GM12874 (cell line): Measurements from ENCODE around the gene ANKMY2.

ENCODE experiments used
- TF ChIP-seq, protein P1 (sequence below): IDR thresholded peaks from 2 replicates; pipeline ENCODE4 v1.5.1; 2011; ENCODE audit warnings: low read depth, mild to moderate bottlenecking, control low read depth, low read length, moderate library complexity; ENCODE audit not compliant: insufficient read depth

ANKMY2 gene

DNA sequence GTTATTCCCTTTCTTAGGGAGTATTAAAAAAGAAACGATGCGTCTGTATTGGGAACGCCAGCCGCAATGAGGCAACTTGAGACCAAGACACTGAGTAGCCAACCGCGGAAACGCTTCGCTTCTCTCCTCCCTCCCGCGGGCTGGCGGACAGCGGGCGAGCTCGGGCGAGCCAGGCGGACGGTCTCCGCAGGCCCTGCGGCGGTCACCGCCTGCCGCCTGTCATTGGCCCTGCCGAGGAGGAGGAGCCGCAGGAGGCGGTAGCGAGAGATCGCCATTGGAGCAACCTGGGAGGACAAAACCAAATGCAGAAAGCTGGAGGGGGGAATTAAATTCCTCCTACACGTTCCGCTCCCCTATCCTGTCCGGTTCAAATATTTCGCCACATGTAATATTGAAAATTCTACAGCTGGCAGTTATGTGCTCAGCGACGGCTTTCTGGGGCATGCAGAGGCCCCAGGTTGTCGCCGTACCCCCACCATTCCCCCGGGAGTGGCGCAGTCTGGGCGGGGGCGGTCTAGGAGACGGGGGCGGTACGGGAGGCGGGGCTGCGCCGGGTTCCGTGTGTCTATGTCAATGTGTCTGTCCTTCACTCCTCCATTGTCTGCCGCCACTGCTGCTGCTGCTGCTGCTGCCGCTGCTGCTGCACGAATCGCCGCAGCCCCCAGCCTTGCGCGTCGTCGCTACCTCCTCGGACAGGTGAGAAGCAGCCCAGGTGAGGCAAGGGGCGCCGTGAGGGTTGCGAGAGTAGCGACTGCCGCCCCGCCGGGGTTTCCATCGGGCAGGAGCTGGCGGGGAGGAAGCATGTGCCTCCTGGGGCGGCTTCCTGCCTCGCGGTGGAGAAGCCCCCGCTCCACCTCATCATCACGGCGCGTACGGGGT lies at the start of gene ANKMY2, which contains the start of gene BZW2:
Gene ANKMY2, minus strand, starts transcription at position 162 of the 879 bp plus-strand sequence. CDS start 181 bp downstream, outside the sequence.
Gene BZW2, plus strand, starts transcription at position 589 of the 879 bp plus-strand sequence. CDS start 19,263 bp downstream, outside the sequence.
- TF ChIP-seq, protein P1, sequence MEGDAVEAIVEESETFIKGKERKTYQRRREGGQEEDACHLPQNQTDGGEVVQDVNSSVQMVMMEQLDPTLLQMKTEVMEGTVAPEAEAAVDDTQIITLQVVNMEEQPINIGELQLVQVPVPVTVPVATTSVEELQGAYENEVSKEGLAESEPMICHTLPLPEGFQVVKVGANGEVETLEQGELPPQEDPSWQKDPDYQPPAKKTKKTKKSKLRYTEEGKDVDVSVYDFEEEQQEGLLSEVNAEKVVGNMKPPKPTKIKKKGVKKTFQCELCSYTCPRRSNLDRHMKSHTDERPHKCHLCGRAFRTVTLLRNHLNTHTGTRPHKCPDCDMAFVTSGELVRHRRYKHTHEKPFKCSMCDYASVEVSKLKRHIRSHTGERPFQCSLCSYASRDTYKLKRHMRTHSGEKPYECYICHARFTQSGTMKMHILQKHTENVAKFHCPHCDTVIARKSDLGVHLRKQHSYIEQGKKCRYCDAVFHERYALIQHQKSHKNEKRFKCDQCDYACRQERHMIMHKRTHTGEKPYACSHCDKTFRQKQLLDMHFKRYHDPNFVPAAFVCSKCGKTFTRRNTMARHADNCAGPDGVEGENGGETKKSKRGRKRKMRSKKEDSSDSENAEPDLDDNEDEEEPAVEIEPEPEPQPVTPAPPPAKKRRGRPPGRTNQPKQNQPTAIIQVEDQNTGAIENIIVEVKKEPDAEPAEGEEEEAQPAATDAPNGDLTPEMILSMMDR: no peak

DNA sequence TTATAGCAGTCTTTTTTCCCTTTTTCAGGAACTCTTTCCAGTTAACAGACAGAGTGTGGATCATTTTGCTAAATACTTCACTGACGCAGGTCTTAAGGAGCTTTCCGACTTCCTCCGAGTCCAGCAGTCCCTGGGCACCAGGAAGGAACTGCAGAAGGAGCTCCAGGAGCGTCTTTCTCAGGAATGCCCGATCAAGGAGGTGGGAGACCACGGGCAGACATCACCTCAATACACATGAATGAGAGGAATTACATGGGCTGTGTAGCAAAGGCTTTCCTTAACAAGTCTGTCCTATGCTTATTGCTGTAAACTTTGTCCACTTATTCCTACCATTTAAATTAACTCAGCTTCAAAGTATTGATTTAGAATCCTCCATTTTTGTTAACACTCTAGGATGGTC lies 49.3 kb upstream of the ANKMY2 start:
- TF ChIP-seq, protein P1: no peak

DNA sequence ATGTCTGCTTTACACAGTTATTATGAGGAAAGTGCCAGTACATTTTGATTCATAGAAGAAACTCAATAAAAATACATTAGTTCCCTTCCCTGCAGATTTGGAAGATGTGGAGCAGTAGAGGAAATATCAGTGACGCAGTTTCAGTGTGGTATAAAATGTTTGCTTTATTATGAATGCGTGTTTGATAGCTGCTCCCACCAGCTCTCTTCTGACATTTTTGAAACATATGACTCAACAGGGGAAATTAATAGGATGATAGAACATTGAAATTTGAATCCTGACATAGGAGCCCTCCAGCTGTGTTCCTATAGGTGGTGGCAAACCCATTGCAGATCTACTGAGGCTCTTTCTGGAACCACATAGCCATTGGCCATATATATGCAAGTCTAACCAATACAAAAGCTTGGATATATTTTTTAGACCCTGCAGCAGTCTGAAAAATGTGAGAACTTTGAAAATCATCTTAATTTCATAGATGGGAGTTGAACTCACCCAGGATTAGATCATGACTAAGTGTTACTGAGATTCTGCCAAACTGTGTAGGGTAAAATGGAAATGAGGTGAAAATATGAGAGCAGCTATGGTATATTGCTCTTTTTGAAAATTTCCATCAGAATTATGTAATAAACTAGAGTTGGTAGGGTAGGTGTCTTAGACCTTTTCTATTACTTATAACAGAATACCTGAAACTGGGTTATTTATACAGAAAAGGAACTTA lies 48.2 kb upstream of the ANKMY2 start:
- TF ChIP-seq, protein P1: no peak

DNA sequence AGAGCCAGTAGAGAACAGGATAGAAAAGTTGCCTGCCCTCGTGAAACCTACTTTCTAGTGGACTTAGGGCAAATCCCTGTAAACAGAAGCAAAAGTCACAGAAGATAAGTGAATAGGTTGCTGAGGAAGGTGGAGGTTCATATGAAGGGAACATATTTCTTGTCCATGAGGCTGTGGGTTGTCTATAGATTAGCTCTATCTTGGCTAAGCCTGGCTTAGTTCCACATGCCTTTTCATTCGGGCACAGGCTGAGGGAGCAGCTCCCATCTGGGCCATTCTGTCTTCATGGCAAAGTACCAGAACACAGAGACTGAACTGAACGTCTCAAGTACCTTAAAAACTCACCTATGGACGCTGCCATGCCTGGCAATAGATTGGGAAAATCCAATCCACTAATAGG lies 45.7 kb upstream of the ANKMY2 start:
- TF ChIP-seq, protein P1: no peak

DNA sequence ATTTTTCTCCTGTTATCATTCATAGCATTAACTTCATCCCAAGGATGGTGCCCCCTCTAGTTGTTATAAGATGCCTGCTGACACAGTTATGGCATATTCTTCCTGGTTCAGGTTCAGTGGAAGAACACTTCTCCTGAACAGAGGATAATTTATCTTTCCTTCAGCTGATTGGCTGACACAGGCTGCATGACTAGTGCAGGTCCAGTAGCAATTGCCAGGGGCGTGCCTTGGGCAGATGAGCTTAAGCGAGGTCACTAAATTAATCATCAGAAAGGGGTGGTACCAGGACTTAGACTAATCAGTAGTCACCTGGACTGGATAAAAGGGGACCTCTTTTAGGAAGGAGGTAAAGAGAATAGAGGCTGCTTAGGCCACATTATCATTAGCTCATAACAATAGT lies 42.7 kb upstream of the ANKMY2 start:
- TF ChIP-seq, protein P1: no peak

DNA sequence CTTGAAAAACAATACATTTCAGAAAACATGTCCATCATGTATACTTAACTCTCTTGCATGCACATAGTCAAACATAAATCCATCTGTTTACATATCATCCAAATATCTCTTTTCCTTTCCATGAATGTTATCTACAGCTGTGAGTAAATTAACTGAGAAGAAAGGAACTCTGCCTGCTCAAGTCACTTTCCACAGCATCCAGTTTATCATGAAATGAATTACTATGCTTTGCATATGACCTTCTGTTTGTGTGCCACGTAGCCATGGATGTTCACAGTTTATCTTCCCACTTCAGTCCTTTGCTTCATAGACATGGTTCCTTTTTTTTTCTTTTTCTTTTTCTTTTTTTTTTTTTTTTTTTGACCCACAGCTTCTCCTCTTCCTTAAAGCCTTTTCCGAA lies 40.0 kb upstream of the ANKMY2 start:
- TF ChIP-seq, protein P1: no peak

DNA sequence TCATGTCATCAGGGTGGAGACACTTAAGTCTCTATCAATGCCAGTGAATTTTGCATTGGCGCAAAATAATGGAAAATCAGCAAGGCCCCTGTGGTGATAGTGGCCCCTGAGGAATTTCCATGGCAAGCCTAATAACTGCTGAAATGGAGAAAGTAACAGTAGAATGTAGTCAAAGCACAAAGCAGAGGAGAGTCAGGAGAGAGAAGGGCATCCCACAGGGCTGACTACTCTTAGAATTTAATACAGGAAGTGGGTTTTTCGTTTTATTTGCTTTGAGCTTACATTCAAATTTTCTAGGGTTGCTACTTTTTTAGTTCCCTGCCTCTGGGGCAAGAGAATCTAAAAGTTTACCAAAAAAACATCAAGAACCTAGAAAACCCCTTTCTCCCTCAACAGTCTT lies 39.4 kb upstream of the ANKMY2 start:
- TF ChIP-seq, protein P1: no peak
